Activated CD4-positive, alpha-beta T cell treated with anti-CD3 and anti-CD28 coated beads, Interleukin-2, amount 10 ng/mL, durations not matched to agents 24 days and 14 days (primary cell): ENCODE measurements around the gene GRB10. TPM values are rescaled to one million over a fixed set of nuclear protein-coding genes. Genes with fewer than 3 reads are reported as not detected.
"Not testable (repeated sequence)": the region's sequence is repeated elsewhere in the genome, so short reads cannot be mapped to it uniquely, and the experiment has no call there.

ENCODE experiments used
- DNase-seq: peaks from one replicate; pipeline ENCODE4 v3.0.0; 2022
- H3K27ac Mint-ChIP-seq: one replicate; pipeline ENCODE4 v1.8.0; 2022; ENCODE audit warnings: mild to moderate bottlenecking, mixed read lengths
- H3K27me3 Mint-ChIP-seq: one replicate; pipeline ENCODE4 v1.8.0; 2022; ENCODE audit warnings: mixed read lengths
- H3K36me3 Mint-ChIP-seq: one replicate; pipeline ENCODE4 v1.8.0; 2022; ENCODE audit warnings: low read depth, mild to moderate bottlenecking, mixed read lengths
- H3K4me1 Mint-ChIP-seq: one replicate; pipeline ENCODE4 v1.8.0; 2021; ENCODE audit warnings: mixed read lengths
- H3K4me3 Mint-ChIP-seq: one replicate; pipeline ENCODE4 v1.8.0; 2022; ENCODE audit warnings: mild to moderate bottlenecking, moderate library complexity, mixed read lengths
- H3K9me3 Mint-ChIP-seq: one replicate; pipeline ENCODE4 v1.8.0; 2021; ENCODE audit warnings: mixed read lengths
- intact Hi-C: fragments of 100-400 bp; cut with micrococcal nuclease; formaldehyde crosslinking; loops from one replicate; pipeline ENCODE4 v1.15.1; 2023
- total RNA-seq: library from RNA; stranded (reverse); gene quantifications from 2 replicates; pipeline ENCODE4 v1.2.3, GENCODE V29; 2022

The GRB10 gene
- total RNA-seq, 1 donor from 2014 or later, result 3.6 TPM

- no peak overlapping the region for H3K27ac Mint-ChIP-seq
- intact Hi-C loops, result loop anchor here (10.0 kb wide), 1 partner anchor 56 kb away; no protein-coding TSS in a partner anchor
- H3K27me3 Mint-ChIP-seq, result peaks cover 10% of the 10 kb centered on the region
- no peaks in the 10 kb centered on the region for H3K9me3 Mint-ChIP-seq
- no peak overlapping the region for H3K4me3 Mint-ChIP-seq
- peaks cover 18% of the 10 kb centered on the region for H3K4me1 Mint-ChIP-seq
- DNase-seq, result peak; percentile 47
- no peaks in the 10 kb centered on the region for H3K36me3 Mint-ChIP-seq
Observed at GRCh38 chr7:50591098-50591479, 191.6 kb downstream of the GRB10 start.

DNA sequence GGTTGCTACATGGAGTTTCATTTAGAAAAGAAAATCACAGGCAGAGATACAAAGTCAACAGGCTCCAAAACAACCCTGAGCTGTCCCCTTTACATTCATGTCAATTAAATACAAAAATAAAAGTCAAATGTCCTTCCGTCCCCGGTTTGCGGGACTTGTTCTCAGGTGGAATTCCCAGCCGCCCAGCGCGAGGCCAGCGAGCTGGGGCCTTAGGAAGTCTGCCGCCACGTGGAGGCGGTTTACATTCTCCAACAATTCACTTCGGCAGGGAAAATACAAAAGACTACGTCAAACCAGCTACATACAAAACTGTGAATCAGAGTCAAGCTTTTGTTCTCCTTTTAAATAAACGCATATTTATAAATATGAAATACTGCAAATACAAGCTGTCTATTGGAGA, 192.2 kb downstream of the GRB10 start:
- intact Hi-C loops, result loop anchor here (10.0 kb wide), 1 partner anchor 56 kb away; no protein-coding TSS in a partner anchor
- Mint-ChIP-seq H3K36me3 (no peaks in the 10 kb centered on the region), H3K27ac (no peak overlapping the region), H3K4me1 (peaks cover 17% of the 10 kb centered on the region), H3K27me3 (peaks cover 10% of the 10 kb centered on the region), H3K4me3 (no peak overlapping the region), H3K9me3 (no peaks in the 10 kb centered on the region)
- DNase-seq, result no peak

DNA sequence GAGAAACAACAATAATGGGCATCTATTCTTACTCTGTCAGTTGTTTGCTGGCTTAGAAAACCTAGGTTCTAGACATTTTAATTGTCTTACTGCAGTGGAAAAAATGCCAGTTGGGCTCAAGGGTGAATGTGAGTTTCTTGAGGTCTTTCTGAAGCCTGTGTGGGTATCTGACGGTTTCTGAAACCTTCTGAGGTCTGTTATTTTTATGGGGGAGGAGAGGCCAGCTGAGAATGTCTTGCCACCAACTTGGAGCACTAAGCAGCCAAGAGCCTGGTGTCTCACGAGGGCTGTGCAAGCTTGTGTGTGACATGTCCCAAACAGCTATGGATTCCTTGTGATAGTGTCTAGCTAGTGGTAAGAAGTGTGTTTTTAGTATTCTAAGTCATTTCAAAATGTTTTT, 193.3 kb downstream of the GRB10 start:
- H3K27me3 Mint-ChIP-seq, result peaks cover 10% of the 10 kb centered on the region
- H3K4me3 Mint-ChIP-seq, result no peak overlapping the region
- H3K9me3 Mint-ChIP-seq, result no peaks in the 10 kb centered on the region
- no peaks in the 10 kb centered on the region for H3K36me3 Mint-ChIP-seq
- no peak overlapping the region for H3K27ac Mint-ChIP-seq
- DNase-seq, result peak; percentile 37
- intact Hi-C loops, result no loop called here
- H3K4me1 Mint-ChIP-seq, result peaks cover 5% of the 10 kb centered on the region

DNA sequence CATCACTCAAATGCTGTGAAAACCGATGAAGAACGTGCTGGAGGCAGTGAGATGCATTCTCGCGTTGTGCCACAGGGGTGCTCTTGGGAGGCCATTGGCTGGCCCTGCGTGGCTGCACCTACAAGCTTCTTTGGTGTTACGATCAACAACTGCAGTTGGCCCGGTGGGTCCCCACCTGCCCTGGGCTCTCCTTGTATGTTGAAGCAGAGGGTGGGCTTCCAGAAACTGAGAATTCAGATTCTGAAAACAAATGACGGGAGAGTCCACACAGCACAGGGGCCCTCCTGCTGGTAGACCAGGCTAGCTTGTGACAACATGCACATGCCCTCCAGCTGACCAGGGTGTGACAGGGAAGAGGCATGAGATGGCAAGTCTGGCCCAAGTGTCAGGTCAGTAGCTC, 193.8 kb downstream of the GRB10 start:
- H3K27me3 Mint-ChIP-seq, result peaks cover 10% of the 10 kb centered on the region
- DNase-seq, result peak; percentile 52

DNA sequence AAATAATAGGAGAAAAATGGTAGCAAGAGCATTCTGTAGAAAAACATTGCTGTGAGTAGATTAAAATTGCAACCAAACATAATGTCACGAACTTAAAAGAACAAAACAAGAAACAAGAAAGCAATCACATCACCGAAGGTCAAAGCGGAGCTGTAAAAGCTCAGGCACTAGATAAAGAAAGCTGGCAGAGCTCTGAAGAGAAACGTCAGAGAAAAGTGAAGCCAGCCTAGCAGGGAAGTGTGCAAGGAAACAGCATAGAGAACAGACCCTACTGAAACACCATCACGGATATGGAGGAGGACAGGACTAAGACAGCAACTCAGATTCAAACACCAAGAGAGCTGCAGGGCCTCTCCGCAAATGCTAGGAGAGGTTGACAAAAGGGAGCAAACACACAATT, 195.0 kb downstream of the GRB10 start:
- DNase-seq, result no peak
- H3K27me3 Mint-ChIP-seq, result peaks cover 8% of the 10 kb centered on the region
- no peaks in the 10 kb centered on the region for H3K36me3 Mint-ChIP-seq
- intact Hi-C loops, result no loop called here
- H3K27ac Mint-ChIP-seq, result no peak overlapping the region
- no peak overlapping the region for H3K4me3 Mint-ChIP-seq
- peaks cover under 1% of the 10 kb centered on the region for H3K9me3 Mint-ChIP-seq
- no peaks in the 10 kb centered on the region for H3K4me1 Mint-ChIP-seq

More for the DNA sequence above, 193.8 kb downstream of the GRB10 start:
- H3K9me3 Mint-ChIP-seq, result no peaks in the 10 kb centered on the region
- H3K27ac Mint-ChIP-seq, result no peak overlapping the region
- no peaks in the 10 kb centered on the region for H3K36me3 Mint-ChIP-seq
- no peak overlapping the region for H3K4me3 Mint-ChIP-seq
- intact Hi-C loops, result no loop called here
- H3K4me1 Mint-ChIP-seq, result peaks cover 1% of the 10 kb centered on the region

GRCh38 chr7:50584793-50585408, 197.8 kb downstream of the GRB10 start:
- intact Hi-C loops, result no loop called here
- Mint-ChIP-seq H3K9me3 (peaks cover 11% of the 10 kb centered on the region), H3K36me3 (no peaks in the 10 kb centered on the region), H3K27me3 (peaks cover 16% of the 10 kb centered on the region), H3K4me1 (no peaks in the 10 kb centered on the region), H3K27ac (no peak overlapping the region), H3K4me3 (no peak overlapping the region)
- no peak for DNase-seq

GRCh38 chr7:50584386-50584785, 198.3 kb downstream of the GRB10 start:
- no peak overlapping the region for H3K27ac Mint-ChIP-seq

DNA sequence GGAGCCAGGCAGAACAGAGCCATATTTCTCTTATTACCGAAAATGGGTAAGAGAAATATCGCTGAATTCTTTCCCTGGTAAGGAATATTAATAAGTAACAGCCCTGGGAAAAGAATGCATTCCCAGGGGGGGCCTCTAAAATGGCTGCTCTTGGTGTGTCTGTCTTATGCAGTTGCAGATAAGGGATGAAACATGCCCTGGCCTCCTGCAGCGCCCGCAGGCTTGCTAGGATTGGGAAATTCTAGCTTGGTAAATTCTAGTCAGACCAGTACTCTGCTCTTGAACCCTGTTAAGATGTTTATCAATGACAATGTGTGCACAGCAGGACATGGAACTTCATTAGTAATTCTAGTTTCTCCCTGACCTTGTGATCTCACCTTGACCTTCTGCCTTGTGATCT, 199.4 kb downstream of the GRB10 start:
- DNase-seq, H3K4me3 Mint-ChIP-seq, intact Hi-C loops, H3K27ac Mint-ChIP-seq, H3K36me3 Mint-ChIP-seq, H3K4me1 Mint-ChIP-seq: not testable (repeated sequence)
- H3K27me3 Mint-ChIP-seq, result peaks cover 13% of the 10 kb centered on the region
- H3K9me3 Mint-ChIP-seq, result peaks cover 11% of the 10 kb centered on the region

More at GRCh38 chr7:50584386-50584785, 198.3 kb downstream of the GRB10 start:
- no peak overlapping the region for H3K4me3 Mint-ChIP-seq
- intact Hi-C loops, result no loop called here
- peaks cover 11% of the 10 kb centered on the region for H3K9me3 Mint-ChIP-seq
- H3K4me1 Mint-ChIP-seq, result no peaks in the 10 kb centered on the region
- no peaks in the 10 kb centered on the region for H3K36me3 Mint-ChIP-seq
- no peak for DNase-seq
- H3K27me3 Mint-ChIP-seq, result peaks cover 14% of the 10 kb centered on the region

DNA sequence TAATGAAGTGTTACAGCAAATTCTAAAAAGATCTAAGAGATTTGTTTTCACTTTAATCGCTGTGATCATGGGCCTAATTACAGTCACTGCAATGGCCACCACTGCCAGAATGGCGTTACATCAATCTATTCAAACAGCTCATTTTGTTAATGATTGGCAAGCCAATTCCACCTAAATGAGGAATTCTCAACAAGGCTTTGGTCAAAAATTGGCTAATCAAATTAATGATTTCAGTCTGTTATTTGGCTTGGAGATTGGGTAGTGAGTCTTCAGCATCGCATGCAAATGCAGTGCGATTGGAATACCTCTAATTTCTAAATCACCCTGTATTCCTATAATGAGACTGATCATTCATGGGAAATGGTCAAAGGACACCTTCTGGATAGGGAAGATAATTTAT, 200.4 kb downstream of the GRB10 start:
- H3K27ac Mint-ChIP-seq, H3K4me3 Mint-ChIP-seq, H3K36me3 Mint-ChIP-seq, H3K4me1 Mint-ChIP-seq, DNase-seq, intact Hi-C loops: not testable (repeated sequence)
- Mint-ChIP-seq H3K9me3 (peaks cover 14% of the 10 kb centered on the region), H3K27me3 (peaks cover 10% of the 10 kb centered on the region)

DNA sequence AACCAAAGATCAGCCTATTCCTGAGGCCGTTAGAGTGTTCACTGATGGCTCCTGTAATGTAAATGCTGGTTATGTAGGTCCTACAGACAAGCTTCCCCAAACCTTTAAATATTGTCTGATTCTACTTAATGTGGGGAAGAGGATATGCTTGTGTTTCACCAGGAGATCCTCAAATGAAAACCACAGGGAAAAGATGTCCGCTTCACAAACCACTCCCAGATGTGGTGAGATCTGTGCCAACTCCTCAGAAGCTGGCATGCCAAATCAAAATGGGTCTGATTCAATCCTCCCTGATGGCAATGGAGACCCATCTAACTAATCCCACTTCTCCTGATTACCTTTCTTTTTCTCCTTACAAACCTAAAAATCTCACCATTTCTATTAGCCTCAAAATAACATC, 202.0 kb downstream of the GRB10 start:
- H3K4me1 Mint-ChIP-seq, H3K4me3 Mint-ChIP-seq, H3K36me3 Mint-ChIP-seq, H3K27ac Mint-ChIP-seq, DNase-seq, intact Hi-C loops: not testable (repeated sequence)
- Mint-ChIP-seq H3K9me3 (peaks cover 15% of the 10 kb centered on the region), H3K27me3 (peaks cover 10% of the 10 kb centered on the region)

DNA sequence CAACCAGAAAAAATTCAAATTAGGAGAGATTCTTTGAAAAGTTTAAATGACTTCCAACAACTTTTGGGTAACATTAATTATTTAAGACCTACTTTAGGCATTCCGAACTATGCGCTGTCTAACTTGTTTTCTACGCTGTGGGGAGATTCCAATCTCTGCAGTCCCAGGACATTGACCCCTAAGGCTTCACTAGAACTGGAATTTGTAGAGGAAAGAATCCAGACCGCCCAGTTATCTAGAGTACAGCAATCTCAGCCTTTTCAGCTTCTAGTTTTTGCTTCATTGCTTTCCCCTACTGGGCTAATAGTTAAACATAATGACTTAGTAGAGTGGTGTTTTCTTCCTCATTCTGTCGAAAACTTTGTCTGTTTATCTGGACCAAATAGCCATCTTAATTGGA, 202.6 kb downstream of the GRB10 start:
- Mint-ChIP-seq H3K27ac (no peak overlapping the region), H3K9me3 (peaks cover 19% of the 10 kb centered on the region), H3K36me3 (no peaks in the 10 kb centered on the region), H3K4me3 (no peak overlapping the region), H3K4me1 (no peaks in the 10 kb centered on the region), H3K27me3 (peaks cover 14% of the 10 kb centered on the region)
- DNase-seq, result no peak
- intact Hi-C loops, result no loop called here

DNA sequence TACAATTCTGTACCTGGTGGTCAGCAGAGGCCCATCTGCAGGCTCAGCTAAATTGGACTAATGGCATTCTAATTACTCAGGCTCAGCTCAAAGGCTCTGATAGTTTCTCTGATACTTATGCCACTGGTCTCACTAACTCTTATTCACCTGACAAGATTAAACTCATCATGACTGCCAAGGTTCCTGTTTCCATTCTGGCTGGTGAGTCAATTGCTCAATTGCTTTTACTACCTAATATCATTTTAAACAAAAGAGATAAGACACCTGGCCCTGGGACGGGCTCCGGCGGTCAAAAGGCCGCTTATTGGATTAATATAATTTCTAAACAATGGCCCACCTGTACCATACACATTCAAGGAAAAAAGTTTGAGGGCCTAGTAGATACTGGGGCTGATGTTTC, 204.6 kb downstream of the GRB10 start:
- H3K27ac Mint-ChIP-seq, DNase-seq, H3K4me3 Mint-ChIP-seq, intact Hi-C loops, H3K36me3 Mint-ChIP-seq, H3K4me1 Mint-ChIP-seq: not testable (repeated sequence)
- H3K9me3 Mint-ChIP-seq, result peaks cover 23% of the 10 kb centered on the region
- H3K27me3 Mint-ChIP-seq, result peaks cover 20% of the 10 kb centered on the region

- no peaks in the 10 kb centered on the region for H3K36me3 Mint-ChIP-seq
- H3K9me3 Mint-ChIP-seq, result peaks cover 21% of the 10 kb centered on the region
- H3K4me3 Mint-ChIP-seq, result no peak overlapping the region
- H3K27ac Mint-ChIP-seq, result no peak overlapping the region
- intact Hi-C loops, result no loop called here
- DNase-seq, result peak; percentile 28
- no peaks in the 10 kb centered on the region for H3K4me1 Mint-ChIP-seq
- H3K27me3 Mint-ChIP-seq, result peaks cover 20% of the 10 kb centered on the region
Observed at GRCh38 chr7:50577569-50577968, 205.1 kb downstream of the GRB10 start.

GRCh38 chr7:50576388-50576787, 206.3 kb downstream of the GRB10 start:
- intact Hi-C loops, H3K27ac Mint-ChIP-seq, DNase-seq, H3K4me3 Mint-ChIP-seq, H3K4me1 Mint-ChIP-seq, H3K36me3 Mint-ChIP-seq: not testable (repeated sequence)
- Mint-ChIP-seq H3K27me3 (peaks cover 23% of the 10 kb centered on the region), H3K9me3 (peaks cover 17% of the 10 kb centered on the region)

- Mint-ChIP-seq H3K27ac (no peak overlapping the region), H3K4me3 (no peak overlapping the region), H3K4me1 (no peaks in the 10 kb centered on the region), H3K36me3 (no peaks in the 10 kb centered on the region), H3K27me3 (peaks cover 10% of the 10 kb centered on the region), H3K9me3 (peaks cover 3% of the 10 kb centered on the region)
- no peak for DNase-seq
- intact Hi-C loops, result no loop called here
Observed at GRCh38 chr7:50567715-50568261, 214.9 kb downstream of the GRB10 start.
